Stimulated activated CD4-positive, alpha-beta T cell treated with anti-CD3 and anti-CD28 coated beads, Interleukin-15, amount 100 ng/mL, for 1 hour (primary cell): Measurements from ENCODE around the gene MYH9.

Experiments
- DNase-seq, 2 donors: peaks; one replicate each; pipeline ENCODE4 v3.0.0-alpha.2; 2020; ENCODE audit warnings: low read depth in 1 of 2, low spot score in 1 of 2

Gene MYH9

GRCh38 chr22:36332623-36333332, 55.0 kb downstream of the MYH9 start:
- peak in 1 of 2 donors; percentile 43 for DNase-seq

GRCh38 chr22:36331912-36332622, 55.7 kb downstream of the MYH9 start:
- peak in 1 of 2 donors; percentile 26 for DNase-seq

- peak; percentile 54 to 68 for DNase-seq
These were observed 56.4 kb downstream of the MYH9 start for GRCh38 chr22:36331306-36331911.

- no peak for DNase-seq
These were observed 57.0 kb downstream of the MYH9 start for GRCh38 chr22:36330655-36331305.

GRCh38 chr22:36330127-36330526, 57.6 kb downstream of the MYH9 start:
- DNase-seq, result no peak

- peak; percentile 62 to 66 for DNase-seq
These were observed 58.3 kb downstream of the MYH9 start for GRCh38 chr22:36329254-36330078.

- no peak for DNase-seq
These were observed 59.0 kb downstream of the MYH9 start for GRCh38 chr22:36328635-36329253.

- DNase-seq, result no peak
These were observed 59.7 kb downstream of the MYH9 start for GRCh38 chr22:36327922-36328551.

GRCh38 chr22:36326178-36327161, 61.3 kb downstream of the MYH9 start:
- no peak for DNase-seq

- DNase-seq, result no peak
These were observed 62.4 kb downstream of the MYH9 start for GRCh38 chr22:36325154-36326031.

- DNase-seq, result no peak
These were observed 63.4 kb downstream of the MYH9 start for GRCh38 chr22:36324414-36324813.

GRCh38 chr22:36323855-36324331, 63.9 kb downstream of the MYH9 start:
- DNase-seq, result no peak

GRCh38 chr22:36323182-36323854, 64.4 kb downstream of the MYH9 start:
- no peak for DNase-seq

- no peak for DNase-seq
These were observed 65.2 kb downstream of the MYH9 start for GRCh38 chr22:36322602-36322915.

GRCh38 chr22:36321797-36322601, 65.8 kb downstream of the MYH9 start:
- no peak for DNase-seq

- DNase-seq, result no peak
These were observed 67.2 kb downstream of the MYH9 start for GRCh38 chr22:36320553-36320952.
